Natural killer cell treated with Interleukin-12 subunit alpha and Interleukin-12 subunit beta and Interleukin-15 and Interleukin-18, amount 100 ng/mL, for 72 hours (primary cell): ENCODE data around the gene LTBP1. TPM values are rescaled to one million over a fixed set of nuclear protein-coding genes. Genes with fewer than 3 reads are reported as not detected.
"Not testable (repeated sequence)": the region's sequence is repeated elsewhere in the genome, so short reads cannot be mapped to it uniquely, and the experiment has no call there.

Experiments used
- ATAC-seq, 2 donors: fragments of 150-1000 bp; cut with Tn5 transposase in 1 of 2; sonication (Bioruptor Pico), chemical (Tn5 transposase) in 1 of 2; 2 replicates each; pipeline ENCODE4 v1.10.0; 2021
- DNase-seq: peaks from one replicate; pipeline ENCODE4 v3.0.0; 2022; ENCODE audit warnings: low spot score
- H3K27ac Mint-ChIP-seq, 2 donors: 1 replicate in 1 of 2; 2 replicates in 1 of 2; pipeline ENCODE4 v1.8.0; 2022; ENCODE audit warnings: mixed read lengths in 2 of 2, mild to moderate bottlenecking in 1 of 2, moderate library complexity in 1 of 2
- H3K27me3 Mint-ChIP-seq, 2 donors: 1 replicate in 1 of 2; 2 replicates in 1 of 2; pipeline ENCODE4 v1.8.0; 2022; ENCODE audit warnings: mixed read lengths in 2 of 2
- H3K36me3 Mint-ChIP-seq: one replicate; pipeline ENCODE4 v1.8.0; 2022; ENCODE audit warnings: mixed read lengths
- H3K4me1 Mint-ChIP-seq, 2 donors: 1 replicate in 1 of 2; 2 replicates in 1 of 2; pipeline ENCODE4 v1.8.0; 2022; ENCODE audit warnings: low read depth in 2 of 2, mixed read lengths in 2 of 2, mild to moderate bottlenecking in 1 of 2
- H3K4me3 Mint-ChIP-seq: one replicate; pipeline ENCODE4 v1.8.0; 2022; ENCODE audit warnings: mixed read lengths
- H3K9me3 Mint-ChIP-seq: 2 replicates; pipeline ENCODE4 v1.8.0; 2022; ENCODE audit warnings: mixed read lengths
- total RNA-seq, 2 donors: library from RNA; stranded (reverse); gene quantifications; one replicate each; pipeline ENCODE4 v1.2.3, GENCODE V29; 2022

LTBP1 gene
- total RNA-seq, 2 donors from 2014 or later: 0.39 to 0.76 TPM

DNA sequence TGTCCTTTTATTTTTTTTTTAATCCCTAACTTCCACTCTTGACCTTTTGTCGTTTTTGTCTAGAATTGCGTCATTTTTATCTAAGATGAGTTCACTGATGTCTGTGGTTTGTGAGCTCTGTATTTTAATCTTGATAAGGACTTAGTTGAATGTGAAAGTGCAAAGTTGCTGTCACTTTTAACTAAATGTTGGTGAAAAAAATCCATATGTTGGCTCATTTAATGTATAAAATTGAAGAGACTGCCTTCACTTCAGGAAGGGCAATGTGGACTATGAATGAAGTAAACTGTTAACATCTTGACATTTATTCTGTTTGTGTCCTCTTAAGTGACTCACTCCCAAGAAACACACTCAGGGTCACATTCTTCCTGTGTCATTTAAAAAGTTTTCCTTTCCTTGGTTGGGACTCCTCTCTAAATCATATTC, 273.1 kb downstream of the LTBP1 start:
- Mint-ChIP-seq H3K9me3 (no peaks in the 10 kb centered on the region), H3K36me3 (no peaks in the 10 kb centered on the region), H3K4me3 (no peak overlapping the region), H3K27me3 (no peaks in the 10 kb centered on the region), H3K4me1 (peaks cover 0 to 6% of the 10 kb centered on the region in 2 donors), H3K27ac (no peak overlapping the region)
- ATAC-seq: no peak
- no peak for DNase-seq

- Mint-ChIP-seq H3K9me3 (no peaks in the 10 kb centered on the region), H3K27ac (no peak overlapping the region)
- no peak for ATAC-seq
Measured at GRCh38 chr2:33220533-33220932, 273.8 kb downstream of the LTBP1 start.

GRCh38 chr2:33221046-33221784, 274.5 kb downstream of the LTBP1 start:
- H3K9me3 Mint-ChIP-seq: no peaks in the 10 kb centered on the region
- H3K4me3 Mint-ChIP-seq: no peak overlapping the region
- no peak overlapping the region for H3K27ac Mint-ChIP-seq
- H3K36me3 Mint-ChIP-seq: no peaks in the 10 kb centered on the region
- H3K4me1 Mint-ChIP-seq: peaks cover 0 to 6% of the 10 kb centered on the region in 2 donors
- DNase-seq (no peak), ATAC-seq (no peak)
- peaks cover 0 to 3% of the 10 kb centered on the region in 2 donors for H3K27me3 Mint-ChIP-seq

More at GRCh38 chr2:33220533-33220932, 273.8 kb downstream of the LTBP1 start:
- DNase-seq: no peak
- Mint-ChIP-seq H3K36me3 (no peaks in the 10 kb centered on the region), H3K27me3 (peaks cover 0 to 3% of the 10 kb centered on the region in 2 donors), H3K4me3 (no peak overlapping the region), H3K4me1 (peaks cover 0 to 6% of the 10 kb centered on the region in 2 donors)

- no peak overlapping the region for H3K27ac Mint-ChIP-seq
- H3K36me3 Mint-ChIP-seq: no peaks in the 10 kb centered on the region
- ATAC-seq: no peak
- DNase-seq: no peak
- H3K4me3 Mint-ChIP-seq: no peak overlapping the region
- no peaks in the 10 kb centered on the region for H3K9me3 Mint-ChIP-seq
- H3K27me3 Mint-ChIP-seq: peaks cover 0 to 3% of the 10 kb centered on the region in 2 donors
- peaks cover 0 to 6% of the 10 kb centered on the region in 2 donors for H3K4me1 Mint-ChIP-seq
Measured at GRCh38 chr2:33222309-33222708, 275.6 kb downstream of the LTBP1 start.

GRCh38 chr2:33223856-33224255, 277.1 kb downstream of the LTBP1 start:
- no peak for ATAC-seq
- no peak for DNase-seq
- H3K9me3 Mint-ChIP-seq: no peaks in the 10 kb centered on the region
- peaks cover 0 to 3% of the 10 kb centered on the region in 2 donors for H3K27me3 Mint-ChIP-seq
- no peak overlapping the region for H3K27ac Mint-ChIP-seq
- H3K4me3 Mint-ChIP-seq: no peak overlapping the region
- H3K4me1 Mint-ChIP-seq: peaks cover 0 to 6% of the 10 kb centered on the region in 2 donors
- no peaks in the 10 kb centered on the region for H3K36me3 Mint-ChIP-seq

GRCh38 chr2:33225350-33225749, 278.6 kb downstream of the LTBP1 start:
- Mint-ChIP-seq H3K9me3 (no peaks in the 10 kb centered on the region), H3K27me3 (peaks cover 0 to 3% of the 10 kb centered on the region in 2 donors), H3K4me1 (no peaks in the 10 kb centered on the region), H3K4me3 (no peak overlapping the region), H3K27ac (no peak overlapping the region), H3K36me3 (no peaks in the 10 kb centered on the region)
- DNase-seq (no peak), ATAC-seq (no peak)

DNA sequence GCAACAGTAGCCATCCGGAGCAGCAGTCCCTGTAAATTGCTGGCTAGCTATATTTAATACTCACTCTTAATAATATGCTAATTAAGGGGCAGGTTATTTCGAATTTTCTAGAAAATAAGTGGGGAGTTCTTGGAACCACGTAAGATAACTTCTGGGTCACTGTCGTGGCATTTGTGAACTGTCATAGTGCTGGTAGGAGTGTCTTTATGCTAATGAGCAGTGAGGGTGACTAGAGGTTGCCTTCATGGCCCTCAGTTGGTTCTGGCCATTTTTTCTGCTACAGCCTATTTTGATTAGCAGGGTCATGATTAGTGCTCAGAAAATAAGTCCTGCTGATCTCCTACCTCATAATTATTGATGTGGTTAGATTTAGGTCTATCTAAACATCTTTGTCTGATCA, 279.8 kb downstream of the LTBP1 start:
- no peak for ATAC-seq
- H3K4me1 Mint-ChIP-seq: no peaks in the 10 kb centered on the region
- no peak overlapping the region for H3K27ac Mint-ChIP-seq
- DNase-seq: no peak
- no peak overlapping the region for H3K4me3 Mint-ChIP-seq
- H3K27me3 Mint-ChIP-seq: peaks cover 1 to 3% of the 10 kb centered on the region in 2 donors
- no peaks in the 10 kb centered on the region for H3K36me3 Mint-ChIP-seq
- no peaks in the 10 kb centered on the region for H3K9me3 Mint-ChIP-seq

GRCh38 chr2:33229646-33230045, 282.9 kb downstream of the LTBP1 start:
- peaks cover 8 to 15% of the 10 kb centered on the region in 2 donors for H3K27me3 Mint-ChIP-seq
- H3K4me3 Mint-ChIP-seq: no peak overlapping the region
- H3K36me3 Mint-ChIP-seq: no peaks in the 10 kb centered on the region
- no peaks in the 10 kb centered on the region for H3K4me1 Mint-ChIP-seq
- DNase-seq (no peak), ATAC-seq (no peak)
- H3K9me3 Mint-ChIP-seq: no peaks in the 10 kb centered on the region
- no peak overlapping the region for H3K27ac Mint-ChIP-seq

- Mint-ChIP-seq H3K27me3 (peaks cover 7 to 15% of the 10 kb centered on the region in 2 donors), H3K4me1 (no peaks in the 10 kb centered on the region), H3K4me3 (no peak overlapping the region), H3K9me3 (no peaks in the 10 kb centered on the region), H3K27ac (no peak overlapping the region), H3K36me3 (no peaks in the 10 kb centered on the region)
- ATAC-seq (no peak), DNase-seq (no peak)
Measured at GRCh38 chr2:33230195-33230594, 283.4 kb downstream of the LTBP1 start.

- ATAC-seq: no peak
- H3K4me1 Mint-ChIP-seq: no peaks in the 10 kb centered on the region
Measured at GRCh38 chr2:33230842-33231241, 284.1 kb downstream of the LTBP1 start.

DNA sequence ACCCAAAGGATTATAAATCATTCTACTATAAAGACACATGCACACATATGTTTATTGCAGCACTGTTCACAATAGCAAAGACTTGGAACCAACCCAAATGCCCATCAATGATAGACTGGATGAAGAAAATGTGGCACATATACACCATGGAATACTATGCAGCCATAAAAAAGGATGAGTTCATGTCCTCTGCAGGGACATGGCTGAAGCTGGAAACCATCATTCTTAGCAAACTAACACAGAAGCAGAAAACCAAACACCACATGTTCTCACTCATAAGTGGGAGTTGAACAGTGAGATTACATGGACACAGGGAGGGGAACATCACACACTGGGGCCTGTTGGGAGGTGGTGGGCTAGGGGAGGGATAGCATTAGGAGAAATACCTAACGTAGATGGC, 288.8 kb downstream of the LTBP1 start:
- peaks cover 8 to 15% of the 10 kb centered on the region in 2 donors for H3K27me3 Mint-ChIP-seq
- not testable (repeated sequence) for H3K36me3 Mint-ChIP-seq, H3K4me3 Mint-ChIP-seq, H3K27ac Mint-ChIP-seq, H3K4me1 Mint-ChIP-seq, ATAC-seq, H3K9me3 Mint-ChIP-seq, DNase-seq

More at GRCh38 chr2:33230842-33231241, 284.1 kb downstream of the LTBP1 start:
- Mint-ChIP-seq H3K4me3 (no peak overlapping the region), H3K27me3 (peaks cover 4 to 15% of the 10 kb centered on the region in 2 donors), H3K36me3 (no peaks in the 10 kb centered on the region), H3K27ac (no peak overlapping the region), H3K9me3 (no peaks in the 10 kb centered on the region)
- DNase-seq: no peak

GRCh38 chr2:33236482-33237385, 290.0 kb downstream of the LTBP1 start:
- DNase-seq (no peak), ATAC-seq (no peak)
- Mint-ChIP-seq H3K27me3 (peaks cover 8 to 12% of the 10 kb centered on the region in 2 donors), H3K27ac (no peak overlapping the region), H3K36me3 (no peaks in the 10 kb centered on the region), H3K9me3 (no peaks in the 10 kb centered on the region), H3K4me3 (no peak overlapping the region), H3K4me1 (no peaks in the 10 kb centered on the region)

- Mint-ChIP-seq H3K4me3 (no peak overlapping the region), H3K9me3 (no peaks in the 10 kb centered on the region), H3K27me3 (peaks cover 4 to 7% of the 10 kb centered on the region in 2 donors), H3K4me1 (no peaks in the 10 kb centered on the region), H3K36me3 (no peaks in the 10 kb centered on the region), H3K27ac (no peak overlapping the region)
- no peak for DNase-seq
- no peak for ATAC-seq
Measured at GRCh38 chr2:33238111-33238510, 291.4 kb downstream of the LTBP1 start.

GRCh38 chr2:33240178-33240577, 293.4 kb downstream of the LTBP1 start:
- ATAC-seq: no peak
- Mint-ChIP-seq H3K27me3 (peaks cover 0 to 4% of the 10 kb centered on the region in 2 donors), H3K27ac (no peak overlapping the region), H3K4me1 (no peaks in the 10 kb centered on the region), H3K9me3 (no peaks in the 10 kb centered on the region), H3K4me3 (no peak overlapping the region), H3K36me3 (no peaks in the 10 kb centered on the region)
- DNase-seq: no peak
